GM19468 (cell line): ENCODE results near the gene CALML5.
"Not testable (repeated sequence)": the region's sequence is repeated elsewhere in the genome, so short reads cannot be mapped to it uniquely, and the experiment has no call there.

Experiments used
- ATAC-seq: cut with Tn5 transposase; IDR thresholded peaks from one replicate; pipeline ENCODE4 v1.9.1; 2021; ENCODE audit warnings: mild to moderate bottlenecking, moderate library complexity, moderate number of reproducible peaks; ENCODE audit not compliant: unreplicated experiment; ENCODE audit errors: extremely low read depth

CALML5 gene

GRCh38 chr10:5486853-5487235, 12.5 kb downstream of the CALML5 start:
- ATAC-seq = no peak

GRCh38 chr10:5485948-5486852, 13.2 kb downstream of the CALML5 start:
- no peak for ATAC-seq

GRCh38 chr10:5485290-5485689, 14.1 kb downstream of the CALML5 start:
- ATAC-seq = no peak

GRCh38 chr10:5484205-5484604, 15.2 kb downstream of the CALML5 start:
- no peak for ATAC-seq

- ATAC-seq = no peak
Observed at GRCh38 chr10:5482016-5482415, 17.4 kb downstream of the CALML5 start.

- no peak for ATAC-seq
Observed at GRCh38 chr10:5481121-5481520, 18.2 kb downstream of the CALML5 start.

GRCh38 chr10:5480162-5480941, 19.0 kb downstream of the CALML5 start:
- no peak for ATAC-seq

- ATAC-seq = no peak
Observed at GRCh38 chr10:5479481-5480161, 19.7 kb downstream of the CALML5 start.

GRCh38 chr10:5478694-5479305, 20.6 kb downstream of the CALML5 start:
- ATAC-seq = no peak

GRCh38 chr10:5477948-5478693, 21.2 kb downstream of the CALML5 start:
- no peak for ATAC-seq

- no peak for ATAC-seq
Observed at GRCh38 chr10:5476918-5477525, 22.3 kb downstream of the CALML5 start.

GRCh38 chr10:5475974-5476807, 23.2 kb downstream of the CALML5 start:
- not testable (repeated sequence) for ATAC-seq

GRCh38 chr10:5475088-5475487, 24.3 kb downstream of the CALML5 start:
- not testable (repeated sequence) for ATAC-seq

GRCh38 chr10:5474642-5475041, 24.7 kb downstream of the CALML5 start:
- not testable (repeated sequence) for ATAC-seq

GRCh38 chr10:5470062-5470751, 29.2 kb downstream of the CALML5 start:
- no peak for ATAC-seq

- ATAC-seq = no peak
Observed at GRCh38 chr10:5469353-5470061, 29.9 kb downstream of the CALML5 start.
